ENCODE results near the gene PDCD2. TPM values are rescaled to one million over a fixed set of nuclear protein-coding genes. Genes with fewer than 3 reads are reported as not detected.

The PDCD2 gene
- total RNA-seq, 4 donors from 2014 or later, result 53.6 to 105 (median 82.9) TPM

GRCh38 chr6:170542031-170542719 lies 42.3 kb downstream of the PDCD2 start:
- DNase-seq, result no peak
- TF ChIP-seq POLR2A (IDR thresholded peaks at IDR 0.05), result no peak
- TF ChIP-seq CTCF (IDR thresholded peaks at IDR 0.05), result no peak
- Histone ChIP-seq H3K36me3 (peaks cover 58 to 60% of the 10 kb centered on the region in 2 donors), H3K27ac (no peak overlapping the region), H3K9me3 (no peaks in the 10 kb centered on the region), H3K4me3 (replicated peaks in 1 of 3) (no peak overlapping the region), H3K27me3 (no peaks in the 10 kb centered on the region), H3K4me1 (no peaks in the 10 kb centered on the region)
- 96% methylated on average over 10 of the region's 10 CpGs for WGBS, 2 donors
- intact Hi-C loops (cut with DNase I), result no loop called here

- H3K27ac ChIP-seq, result no peak overlapping the region
- 90 to 95% methylated on average over 4 of the region's 4 CpGs for WGBS, 2 donors
- no peaks in the 10 kb centered on the region for H3K27me3 ChIP-seq
- no peak overlapping the region for H3K4me3 ChIP-seq (replicated peaks in 1 of 3)
- intact Hi-C loops (cut with DNase I), result no loop called here
- TF ChIP-seq POLR2A (IDR thresholded peaks at IDR 0.05) (no peak), CTCF (IDR thresholded peaks at IDR 0.05) (no peak)
- H3K4me1 ChIP-seq, result no peaks in the 10 kb centered on the region
- peaks cover 56 to 63% of the 10 kb centered on the region in 2 donors for H3K36me3 ChIP-seq
- no peak for DNase-seq
- no peaks in the 10 kb centered on the region for H3K9me3 ChIP-seq
These were observed 47.1 kb downstream of the PDCD2 start for GRCh38 chr6:170537329-170537728.

- 87 to 94% methylated on average over 5 of the region's 5 CpGs for WGBS, 2 donors
- H3K27ac ChIP-seq, result no peak overlapping the region
- H3K4me3 ChIP-seq (replicated peaks in 1 of 3), result no peak overlapping the region
- H3K4me1 ChIP-seq, result no peaks in the 10 kb centered on the region
- H3K36me3 ChIP-seq, result peaks cover 49 to 57% of the 10 kb centered on the region in 2 donors
- no peak for DNase-seq
- no peaks in the 10 kb centered on the region for H3K9me3 ChIP-seq
- no peak for TF ChIP-seq CTCF (IDR thresholded peaks at IDR 0.05)
- TF ChIP-seq POLR2A (IDR thresholded peaks at IDR 0.05), result no peak
- intact Hi-C loops (cut with DNase I), result no loop called here
- H3K27me3 ChIP-seq, result no peaks in the 10 kb centered on the region
These were observed 47.8 kb downstream of the PDCD2 start for GRCh38 chr6:170536671-170537070.

DNA sequence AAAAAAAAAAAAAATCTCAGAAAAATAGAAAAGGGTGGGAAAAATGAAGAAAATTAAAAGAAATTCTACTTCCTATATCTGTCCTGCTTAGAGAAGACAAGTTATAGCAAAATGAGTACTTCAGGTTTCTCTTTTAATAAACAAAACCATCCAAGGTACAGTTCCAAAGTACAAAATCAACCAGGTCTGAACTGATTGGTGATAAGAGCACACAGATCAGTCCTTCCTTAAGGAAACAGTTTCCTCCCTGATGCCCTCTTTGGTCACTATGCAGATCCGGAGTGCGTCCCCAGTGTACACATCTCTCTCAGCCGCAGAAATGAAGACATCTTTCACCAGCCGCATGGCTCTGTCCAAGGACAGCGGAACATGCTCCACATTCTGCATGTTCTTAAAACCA lies 49.4 kb downstream of the PDCD2 start:
- no peaks in the 10 kb centered on the region for H3K4me1 ChIP-seq
- DNase-seq, result no peak
- no peaks in the 10 kb centered on the region for H3K9me3 ChIP-seq
- 91 to 94% methylated on average over 5 of the region's 5 CpGs for WGBS, 2 donors
- intact Hi-C loops (cut with DNase I), result no loop called here
- TF ChIP-seq CTCF (IDR thresholded peaks at IDR 0.05) (no peak), POLR2A (IDR thresholded peaks at IDR 0.05) (no peak)
- no peak overlapping the region for H3K27ac ChIP-seq
- H3K27me3 ChIP-seq, result no peaks in the 10 kb centered on the region
- no peak overlapping the region for H3K4me3 ChIP-seq (replicated peaks in 1 of 3)
- peaks cover 45 to 56% of the 10 kb centered on the region in 2 donors for H3K36me3 ChIP-seq

DNA sequence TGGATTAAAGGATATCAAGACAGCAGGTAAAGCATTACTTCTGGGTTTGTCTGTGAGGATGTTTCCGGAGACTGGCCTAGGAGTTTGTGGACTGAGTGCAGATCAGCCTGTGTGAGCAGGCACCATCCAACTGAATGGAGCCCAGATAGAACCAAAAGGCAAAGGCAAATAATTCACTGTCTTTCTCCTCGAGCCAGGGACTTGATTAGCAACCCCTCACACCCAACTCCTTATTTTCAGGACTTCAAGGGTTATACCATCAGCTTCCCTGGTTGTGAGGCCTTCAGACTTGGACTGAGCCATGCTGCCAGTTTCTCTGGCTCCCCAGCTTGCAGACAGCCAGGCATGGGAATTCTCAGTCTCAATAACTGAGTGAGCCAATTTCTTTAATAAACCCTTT lies 50.6 kb downstream of the PDCD2 start:
- H3K36me3 ChIP-seq, result peaks cover 42 to 51% of the 10 kb centered on the region in 2 donors
- no peak for DNase-seq
- no peak overlapping the region for H3K4me3 ChIP-seq (replicated peaks in 1 of 3)
- intact Hi-C loops (cut with DNase I), result loop anchor here (5.0 kb wide), 1 partner anchor 701 kb away; no protein-coding TSS in a partner anchor
- H3K27me3 ChIP-seq, result no peaks in the 10 kb centered on the region
- no peak overlapping the region for H3K27ac ChIP-seq
- no peaks in the 10 kb centered on the region for H3K4me1 ChIP-seq
- 80 to 96% methylated on average over 2 of the region's 2 CpGs for WGBS, 2 donors
- H3K9me3 ChIP-seq, result no peaks in the 10 kb centered on the region
- no peak for TF ChIP-seq CTCF (IDR thresholded peaks at IDR 0.05)
